Raji (cell line): ENCODE data around the gene NOLC1.

ENCODE experiments used
- POLR2A ChIP-seq: IDR thresholded peaks from 2 replicates; pipeline ENCODE4 v1.6.1; 2011; ENCODE audit warnings: low read depth, low read length, control low read depth; ENCODE audit not compliant: insufficient read depth

The NOLC1 gene

DNA sequence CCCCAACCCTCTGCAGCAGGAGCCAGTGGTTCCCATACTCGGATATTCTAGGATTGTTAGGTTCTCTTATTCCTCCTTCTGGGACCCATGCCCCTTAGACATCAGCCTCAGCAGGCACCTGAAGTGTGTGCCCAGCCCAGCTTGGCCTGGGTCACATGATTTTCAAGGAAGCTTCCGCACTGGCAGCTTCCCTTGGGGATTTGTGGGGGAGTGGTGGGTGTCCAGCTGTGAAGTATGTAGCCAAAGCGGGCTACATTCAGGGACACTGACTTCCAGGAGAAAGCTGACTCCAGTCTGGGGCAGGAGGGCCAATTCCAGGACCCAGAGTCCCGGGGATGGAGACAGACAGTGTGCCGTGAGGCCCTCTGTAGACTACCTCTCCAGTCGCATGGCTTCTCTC lies 33.3 kb upstream of the NOLC1 start:
- 0 out of 2 replicates have a peak, but pooled peaks have one; percentile 11 for TF ChIP-seq POLR2A

GRCh38 chr10:102119417-102120141 lies 32.6 kb upstream of the NOLC1 start:
- TF ChIP-seq POLR2A, result no peak

DNA sequence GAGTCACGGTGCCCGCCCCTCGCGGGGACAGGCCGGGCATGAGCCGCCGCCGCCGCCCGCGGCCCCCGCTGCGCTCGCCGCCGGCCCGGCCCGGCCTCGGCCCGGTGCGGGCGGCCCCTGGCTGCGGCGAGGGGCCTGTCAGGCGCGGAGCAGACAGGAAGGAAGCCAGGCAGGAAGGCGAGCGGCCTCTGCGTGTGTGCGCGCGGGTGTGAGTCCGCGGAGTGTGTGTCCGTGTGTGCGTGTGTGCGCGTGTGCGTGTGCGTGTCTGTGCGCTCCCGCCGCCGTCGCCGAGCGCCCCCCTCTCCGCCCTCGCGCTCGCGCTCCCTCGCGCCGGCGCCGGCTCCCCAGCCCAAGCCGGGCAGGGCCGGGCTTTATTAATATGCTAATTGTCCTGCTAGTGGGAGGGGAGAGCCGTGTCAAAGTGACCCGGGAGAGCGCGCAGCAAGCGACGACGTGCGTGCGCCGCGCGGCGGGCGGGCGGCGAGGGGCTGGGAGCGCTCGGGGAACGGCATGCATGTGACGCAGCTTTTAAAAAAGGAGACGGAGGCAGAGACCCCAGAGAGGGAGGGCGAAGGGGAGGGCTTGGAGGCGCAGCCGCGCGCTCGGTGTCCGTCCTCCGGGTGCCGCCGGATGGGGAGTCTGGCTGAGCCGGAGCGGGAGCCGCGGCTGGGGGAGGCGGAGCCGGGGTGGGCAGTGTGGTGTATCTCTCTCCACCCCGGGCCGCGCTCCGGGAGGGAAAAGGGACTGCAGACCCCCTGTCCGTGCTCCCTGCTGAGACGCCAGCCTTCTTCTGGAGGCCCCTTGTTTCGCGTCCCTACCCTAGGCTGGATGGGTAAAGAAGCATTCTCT lies 31.8 kb upstream of the NOLC1 start, which contains the start of gene LDB1:
TSS of gene LDB1 (minus strand) at position 227 of the 849 bp plus-strand sequence. CDS start 258 bp downstream, outside the sequence.
- peak; percentile 78 for TF ChIP-seq POLR2A

DNA sequence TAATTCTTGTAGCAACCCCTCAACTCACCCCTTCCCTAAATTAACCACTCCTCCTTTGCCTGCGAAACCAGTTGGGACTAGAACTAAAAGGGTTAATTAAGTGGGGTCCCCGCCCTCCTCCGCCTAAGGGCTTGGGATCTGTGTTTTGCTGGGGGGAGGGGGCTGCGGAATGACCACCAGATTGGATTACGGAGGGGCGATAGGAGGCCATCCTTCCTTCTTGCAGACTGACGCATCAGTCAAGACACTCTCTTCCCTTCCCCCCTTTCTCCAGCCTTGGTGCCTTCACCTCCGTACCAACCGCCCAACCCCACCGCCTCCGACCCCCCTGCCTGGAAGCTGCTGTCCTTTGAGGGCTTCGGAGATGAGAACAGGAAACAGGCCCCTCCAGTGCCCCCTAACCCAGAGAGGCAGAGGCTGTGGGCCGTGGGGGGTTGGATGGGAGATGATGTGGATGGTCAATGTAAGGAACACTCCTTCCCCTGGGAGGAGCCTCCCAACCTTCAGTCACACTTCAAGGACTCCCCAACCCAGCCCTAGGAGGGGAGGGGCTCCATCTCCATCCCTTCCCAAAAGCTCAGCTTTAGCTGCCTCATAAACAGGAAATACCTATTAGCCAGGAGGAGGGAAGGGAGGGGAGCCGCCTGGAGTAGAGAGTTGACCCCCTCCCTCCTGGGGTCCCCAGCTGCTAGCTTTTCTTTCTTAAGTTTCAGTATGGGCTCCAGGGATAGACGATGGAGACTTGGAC lies 31.0 kb upstream of the NOLC1 start:
- TF ChIP-seq POLR2A, result no peak

DNA sequence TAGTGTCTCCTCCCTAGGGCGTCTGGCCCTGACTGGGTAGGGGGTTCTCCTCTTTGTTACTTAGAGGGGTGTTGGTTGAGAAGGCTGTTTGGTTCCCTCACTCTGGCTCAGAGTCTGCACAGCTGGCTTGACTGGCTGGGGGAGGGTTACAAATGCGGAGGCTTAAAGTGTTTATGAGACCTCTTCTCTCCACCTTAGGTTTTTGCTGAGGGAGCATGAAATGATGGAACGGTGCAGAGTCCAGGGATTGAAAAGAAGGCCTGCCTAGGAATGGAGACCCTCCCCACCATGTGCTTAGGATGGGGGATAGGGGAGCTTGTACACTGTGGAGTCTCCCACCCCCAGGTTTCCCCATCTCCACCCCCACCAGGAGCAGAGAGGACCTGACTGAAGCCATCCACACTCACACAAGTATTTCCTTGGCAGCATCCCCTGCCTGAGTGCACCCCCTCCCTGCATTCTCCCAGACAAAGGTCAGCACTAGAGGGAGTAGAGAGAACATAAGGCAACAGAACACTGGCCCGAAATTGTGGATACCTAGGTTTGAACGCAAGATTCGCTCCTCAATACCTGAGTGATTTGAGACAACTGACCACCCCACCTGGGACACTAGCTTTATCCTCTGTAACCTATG lies 30.3 kb upstream of the NOLC1 start:
- no peak for TF ChIP-seq POLR2A

DNA sequence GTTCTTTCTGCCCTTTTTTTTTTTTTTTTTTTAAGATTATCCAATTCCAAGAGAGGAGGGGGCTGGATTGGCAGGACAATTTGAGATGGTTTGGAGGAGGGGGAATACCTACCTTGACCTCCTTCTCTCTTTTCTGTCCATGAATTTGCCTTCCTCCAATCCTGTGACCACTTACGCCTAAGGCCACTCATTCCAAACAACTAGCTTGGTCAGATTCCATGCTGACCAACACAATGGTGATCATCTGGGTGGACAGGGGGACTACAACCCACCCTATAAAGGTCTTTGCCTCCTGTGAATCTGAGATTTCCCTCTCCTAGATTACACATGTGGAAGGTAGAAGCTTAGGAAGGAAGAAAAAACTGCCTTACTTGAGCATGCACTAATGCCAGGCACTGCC lies 29.7 kb upstream of the NOLC1 start:
- TF ChIP-seq POLR2A, result no peak

DNA sequence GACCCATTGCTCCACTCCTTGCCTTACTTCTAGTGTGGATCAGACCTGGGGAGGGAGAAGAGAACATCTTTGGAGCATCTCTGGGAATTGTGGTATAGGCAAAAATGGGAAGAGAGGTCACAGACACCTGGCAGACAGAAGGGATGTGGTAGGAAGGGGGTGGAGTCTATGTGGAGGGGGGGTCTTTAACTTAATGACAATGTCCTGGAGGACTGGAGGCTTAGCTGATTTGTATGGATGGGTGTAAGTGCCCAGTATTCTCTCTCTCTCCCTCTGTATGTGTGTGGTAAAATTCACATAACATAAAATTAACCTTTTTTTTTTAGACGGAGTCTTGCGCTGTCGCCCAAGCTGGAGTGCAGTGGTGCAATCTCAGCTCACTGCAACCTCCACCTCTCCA lies 29.0 kb upstream of the NOLC1 start:
- no peak for TF ChIP-seq POLR2A

DNA sequence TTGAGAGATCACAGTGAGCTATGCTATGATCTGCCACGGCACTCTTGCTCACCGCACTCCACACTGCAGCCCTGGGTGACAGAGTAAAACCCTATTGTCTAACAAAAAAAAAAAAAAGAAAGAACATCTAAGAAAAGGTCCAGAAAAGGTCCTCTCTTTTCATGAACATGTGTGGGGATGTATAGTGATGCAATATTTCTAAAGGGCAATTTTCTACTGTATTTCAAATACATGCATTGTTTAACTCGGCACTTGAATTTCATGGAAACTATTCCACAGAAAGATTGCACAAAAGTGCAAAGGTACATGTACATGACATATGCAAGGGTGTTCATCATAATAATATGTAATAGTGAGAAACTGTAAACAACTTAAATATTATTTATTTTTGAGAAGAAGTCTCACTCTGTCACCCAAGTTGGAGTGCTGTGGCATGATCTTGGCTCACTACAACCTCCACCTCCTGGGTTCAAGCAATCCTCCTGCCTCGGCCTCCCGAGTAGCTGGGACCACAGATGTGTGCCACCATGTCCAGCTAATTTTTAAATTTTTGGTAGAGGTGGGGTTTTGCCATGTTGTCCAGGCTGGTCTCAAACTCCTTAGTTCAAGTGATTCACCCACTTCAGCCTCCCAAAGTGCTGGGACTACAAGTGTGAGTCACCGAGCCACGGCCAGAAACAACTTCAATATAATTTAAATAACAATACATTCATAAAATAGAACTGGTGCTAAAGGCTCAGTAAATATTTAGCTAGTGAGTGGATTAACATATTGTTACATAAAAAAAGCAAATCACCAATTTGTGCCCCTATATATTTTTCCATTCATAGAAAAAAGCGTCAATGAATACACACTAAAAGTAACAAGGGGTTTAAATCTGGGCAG lies 20.7 kb upstream of the NOLC1 start:
- no peak for TF ChIP-seq POLR2A

DNA sequence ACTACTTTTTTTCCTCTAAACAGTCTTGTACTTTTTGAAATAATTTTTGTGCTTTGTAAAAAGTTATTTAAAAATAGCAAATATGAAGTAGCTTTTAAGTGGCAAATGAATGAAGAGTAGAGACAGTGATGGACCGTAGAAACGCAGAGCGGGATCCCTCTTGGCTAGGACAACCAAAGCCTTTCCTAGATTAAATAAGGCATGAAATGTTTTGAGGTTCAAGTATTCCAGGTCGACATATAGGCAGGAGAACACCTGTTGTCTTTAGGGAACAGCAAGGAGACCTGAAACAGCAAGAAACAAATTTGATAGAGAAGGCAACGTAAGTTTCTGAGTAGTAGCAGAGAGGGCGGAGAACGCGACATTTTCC lies 20.0 kb upstream of the NOLC1 start:
- no peak for TF ChIP-seq POLR2A

DNA sequence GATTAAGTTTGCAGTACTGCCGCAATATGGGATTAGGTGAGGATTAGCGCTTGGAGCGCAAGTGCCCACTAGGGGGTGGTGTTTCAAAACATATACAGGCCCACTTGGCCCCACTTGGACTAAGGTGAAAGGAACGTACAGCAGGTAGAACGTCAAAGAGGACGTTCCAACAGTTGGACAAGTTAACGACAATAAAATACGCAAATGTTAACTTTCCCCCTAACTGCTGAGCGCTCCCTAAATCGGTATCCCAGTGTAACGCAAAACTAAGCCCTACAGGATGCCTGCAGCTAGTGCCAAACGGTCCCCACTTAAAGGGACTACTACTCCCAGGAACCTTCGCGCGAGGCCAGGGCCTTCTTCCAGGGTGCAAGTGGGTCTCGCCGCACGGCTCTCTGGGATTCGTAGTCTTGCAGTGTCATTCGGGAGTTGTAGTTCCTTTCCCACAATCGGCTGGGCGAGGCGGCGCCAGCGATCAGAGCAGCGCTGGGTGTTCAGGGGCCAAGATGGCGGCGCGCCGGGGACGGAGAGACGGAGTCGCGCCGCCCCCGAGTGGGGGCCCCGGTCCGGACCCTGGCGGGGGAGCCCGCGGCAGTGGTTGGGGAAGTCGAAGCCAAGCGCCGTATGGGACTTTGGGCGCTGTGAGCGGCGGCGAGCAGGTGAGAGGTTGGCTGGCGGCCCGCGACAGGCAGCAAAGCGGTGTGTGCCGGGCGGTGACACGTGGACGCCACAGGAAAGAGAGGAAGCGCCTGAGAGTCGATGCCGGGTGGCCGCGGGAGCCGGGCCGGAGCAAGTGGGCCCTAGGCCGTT lies 19.4 kb upstream of the NOLC1 start, which contains the start of gene PPRC1:
TSS of gene PPRC1 (plus strand) at position 478 of the 810 bp plus-strand sequence. CDS start at position 507, 29 bp downstream.
- TF ChIP-seq POLR2A, result peak; percentile 82

DNA sequence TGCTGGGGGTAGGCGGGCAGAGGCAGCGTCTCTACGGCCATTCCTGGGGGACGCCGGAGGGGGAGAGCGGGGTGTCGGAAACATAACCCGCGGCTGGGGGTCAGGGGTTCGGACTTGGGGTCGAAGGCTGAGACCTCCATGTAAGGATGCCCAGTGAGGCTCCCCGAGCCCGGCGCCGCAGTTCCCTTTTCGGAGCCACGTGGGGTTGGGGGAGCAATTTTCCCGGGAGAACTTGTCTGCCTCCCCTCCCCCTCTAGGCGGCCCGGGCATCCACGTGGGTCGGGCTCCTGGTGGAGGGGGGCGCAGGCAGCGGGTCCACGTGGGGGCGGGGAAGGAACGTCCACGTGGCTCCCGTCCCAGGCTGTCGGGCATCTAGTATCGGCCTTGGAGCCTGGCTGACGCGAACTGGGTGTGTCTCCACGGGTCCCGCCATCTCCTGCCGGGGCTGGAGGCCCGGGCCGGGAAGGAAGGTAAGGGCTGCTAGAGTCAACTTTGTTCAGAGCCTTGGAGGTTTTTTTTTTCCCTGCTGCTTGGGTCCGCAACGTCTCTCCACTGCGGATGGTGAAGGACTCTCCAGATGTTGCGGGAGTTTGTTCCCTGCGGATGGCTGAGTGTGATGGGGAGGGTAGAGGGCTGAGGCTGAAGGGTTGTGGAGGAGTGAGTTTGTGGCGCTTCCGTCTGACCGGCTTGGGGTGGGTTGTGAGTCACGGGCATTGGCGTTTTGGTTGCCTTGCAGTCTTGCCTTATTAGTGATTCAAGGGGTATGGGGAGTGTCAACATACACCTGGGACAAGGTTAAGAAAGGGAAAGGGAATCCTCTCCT lies 18.6 kb upstream of the NOLC1 start:
- no peak; the same call in 1 of the 2 replicates for TF ChIP-seq POLR2A

DNA sequence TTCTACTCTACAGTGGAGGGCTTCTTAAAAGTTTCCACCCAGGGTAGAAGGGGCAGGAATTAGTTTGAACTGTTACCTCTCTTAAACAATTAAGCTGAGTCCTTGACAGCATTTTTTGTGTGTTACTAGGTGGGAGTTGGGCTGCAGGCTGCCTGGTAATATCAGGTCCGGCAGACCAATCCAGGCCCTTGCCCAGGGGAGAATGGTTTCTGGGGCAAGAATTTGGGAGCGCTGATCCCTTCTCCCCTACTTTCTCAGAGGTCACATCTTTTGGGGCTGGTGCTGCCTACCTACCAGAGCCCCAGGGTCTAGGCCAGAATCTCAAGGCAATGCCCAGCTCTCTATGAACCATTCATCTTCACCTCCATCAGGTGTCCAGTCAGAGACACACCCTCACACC lies 17.8 kb upstream of the NOLC1 start:
- no peak for TF ChIP-seq POLR2A
